Natural killer cell (primary cell): ENCODE data around the gene MRPL43. TPM values are rescaled to one million over a fixed set of nuclear protein-coding genes. Genes with fewer than 3 reads are reported as not detected.

ENCODE experiments used
- ATAC-seq, 3 donors: fragments of 150-1000 bp in 2 of 3; fragments of 200-7000 bp in 1 of 3; cut with Tn5 transposase; 1 replicate in 1 of 3; 2 replicates in 2 of 3; pipeline ENCODE4 v1.10.0; 2021; ENCODE audit warnings: mild to moderate bottlenecking in 2 of 3, moderate library complexity in 2 of 3
- DNase-seq, 2 donors: peaks; one replicate each; pipeline versions ENCODE4 v3.0.0 to v3.0.0-alpha.2; 2013 to 2021; ENCODE audit warnings: mixed read lengths in 1 of 2
- H3K27ac ChIP-seq: one replicate; pipeline ENCODE4 v1.5.1; 2013; ENCODE audit warnings: mild to moderate bottlenecking, low read length
- H3K27me3 ChIP-seq: one replicate; pipeline ENCODE4 v1.6.1; 2013; ENCODE audit warnings: low read length; ENCODE audit not compliant: control insufficient read depth, insufficient read depth
- H3K36me3 ChIP-seq: one replicate; pipeline ENCODE4 v1.6.1; 2013; ENCODE audit warnings: low read length; ENCODE audit not compliant: control insufficient read depth, insufficient read depth
- H3K4me1 ChIP-seq: one replicate; pipeline ENCODE4 v1.6.1; 2013; ENCODE audit warnings: low read length; ENCODE audit not compliant: control insufficient read depth, insufficient read depth
- H3K4me3 ChIP-seq: one replicate; pipeline ENCODE4 v1.5.1; 2013; ENCODE audit warnings: low read length
- H3K9me3 ChIP-seq: one replicate; pipeline ENCODE4 v1.6.1; 2013; ENCODE audit warnings: low read length; ENCODE audit not compliant: control insufficient read depth, insufficient read depth
- H3K27ac Mint-ChIP-seq, 2 donors: one replicate each; pipeline ENCODE4 v1.8.0; 2022; ENCODE audit warnings: mild to moderate bottlenecking in 2 of 2, mixed read lengths in 2 of 2, moderate library complexity in 1 of 2
- H3K27me3 Mint-ChIP-seq, 2 donors: one replicate each; pipeline ENCODE4 v1.8.0; 2022; ENCODE audit warnings: low read depth in 2 of 2, mixed read lengths in 2 of 2
- H3K36me3 Mint-ChIP-seq: one replicate; pipeline ENCODE4 v1.8.0; 2022; ENCODE audit warnings: mixed read lengths
- H3K4me1 Mint-ChIP-seq, 2 donors: one replicate each; pipeline ENCODE4 v1.8.0; 2022; ENCODE audit warnings: mixed read lengths in 2 of 2
- H3K4me3 Mint-ChIP-seq: one replicate; pipeline ENCODE4 v1.8.0; 2022; ENCODE audit warnings: mild to moderate bottlenecking, moderate library complexity, mixed read lengths
- H3K9me3 Mint-ChIP-seq, 2 donors: one replicate each; pipeline ENCODE4 v1.8.0; 2022; ENCODE audit warnings: mixed read lengths in 2 of 2
- CTCF ChIP-seq: fragments of 200-600 bp; IDR thresholded peaks from one replicate; pipeline ENCODE4 v1.8.0; 2022; ENCODE audit warnings: antibody characterized with exemption
- WGBS: methylation state at CpG from one replicate; pipeline ENCODE4 v1.1.7; 2013; ENCODE audit warnings: missing lambda C conversion rate; ENCODE audit not compliant: insufficient coverage; 5-methylcytosine and 5-hydroxymethylcytosine counted together
- intact Hi-C: fragments of 100-400 bp; cut with micrococcal nuclease; formaldehyde crosslinking; loops from one replicate; pipeline ENCODE4 v1.14.2; 2022
- total RNA-seq, 4 donors: library from RNA; stranded (reverse); fragments of 120-200 nt in 1 of 4; gene quantifications; one replicate each; pipeline versions ENCODE4 v1.2.3 to v1.2.4, GENCODE V29; 2013 to 2022

Gene MRPL43
- 10 to 100 TPM; 27.2 to 42.0 (median 33.1) TPM for total RNA-seq
- total RNA-seq (2013), result 39.9 TPM

GRCh38 chr10:100986952-100987684, at the start of gene MRPL43, which contains the start of gene TWNK:
TSS of gene MRPL43 (minus strand) at chr10:100987497. CDS start at chr10:100987443, 54 bp downstream.
TSS of gene TWNK (plus strand) at chr10:100987543. CDS start at chr10:100988211, 668 bp downstream.
- ATAC-seq, result peak; percentile 89 to 97 (median 97)
- peaks cover 9% of the 10 kb centered on the region for H3K36me3 Mint-ChIP-seq

GRCh38 chr10:101036726-101037125, 49.4 kb upstream of the MRPL43 start:
- Histone ChIP-seq H3K9me3 (no peaks in the 10 kb centered on the region), H3K4me1 (peaks cover 19% of the 10 kb centered on the region), H3K36me3 (peaks cover 46% of the 10 kb centered on the region), H3K27ac (no peak overlapping the region), H3K27me3 (no peaks in the 10 kb centered on the region), H3K4me3 (no peak overlapping the region)
- intact Hi-C loops, result no loop called here
- no peak for DNase-seq
- no peak for TF ChIP-seq CTCF
- ATAC-seq, result no peak
- Mint-ChIP-seq H3K36me3 (peaks cover 14% of the 10 kb centered on the region), H3K4me1 (peaks cover 25% of the 10 kb centered on the region in 2 donors), H3K27ac (no peak overlapping the region), H3K4me3 (no peak overlapping the region), H3K9me3 (no peaks in the 10 kb centered on the region), H3K27me3 (no peaks in the 10 kb centered on the region)
- WGBS, result 91% methylated on average over 7 of the region's 7 CpGs

More at GRCh38 chr10:100986952-100987684, at the start of gene MRPL43, which contains the start of gene TWNK:
- H3K4me3 ChIP-seq, result peak within 1 kb of the TSS; percentile 78
- H3K27ac ChIP-seq, result peak within 1 kb of the TSS; percentile 6
- H3K36me3 ChIP-seq, result peaks cover 19% of the 10 kb centered on the region
- Mint-ChIP-seq H3K4me3 (peak within 1 kb of the TSS; percentile 89), H3K4me1 (peaks cover 10 to 26% of the 10 kb centered on the region in 2 donors), H3K9me3 (peaks cover 0 to 3% of the 10 kb centered on the region in 2 donors), H3K27ac (peak within 1 kb of the TSS; percentile 76 to 91), H3K27me3 (no peaks in the 10 kb centered on the region)
- WGBS, result under 1% methylated on average over 75 of the region's 75 CpGs
- no peak for TF ChIP-seq CTCF
- intact Hi-C loops, result loop anchor here (1.0 kb wide), 1 partner anchor 11 kb away; no protein-coding TSS in a partner anchor
- no peaks in the 10 kb centered on the region for H3K9me3 ChIP-seq
- H3K27me3 ChIP-seq, result no peaks in the 10 kb centered on the region
- peak; percentile 76 to 91 for DNase-seq
- H3K4me1 ChIP-seq, result peaks cover 23% of the 10 kb centered on the region

DNA sequence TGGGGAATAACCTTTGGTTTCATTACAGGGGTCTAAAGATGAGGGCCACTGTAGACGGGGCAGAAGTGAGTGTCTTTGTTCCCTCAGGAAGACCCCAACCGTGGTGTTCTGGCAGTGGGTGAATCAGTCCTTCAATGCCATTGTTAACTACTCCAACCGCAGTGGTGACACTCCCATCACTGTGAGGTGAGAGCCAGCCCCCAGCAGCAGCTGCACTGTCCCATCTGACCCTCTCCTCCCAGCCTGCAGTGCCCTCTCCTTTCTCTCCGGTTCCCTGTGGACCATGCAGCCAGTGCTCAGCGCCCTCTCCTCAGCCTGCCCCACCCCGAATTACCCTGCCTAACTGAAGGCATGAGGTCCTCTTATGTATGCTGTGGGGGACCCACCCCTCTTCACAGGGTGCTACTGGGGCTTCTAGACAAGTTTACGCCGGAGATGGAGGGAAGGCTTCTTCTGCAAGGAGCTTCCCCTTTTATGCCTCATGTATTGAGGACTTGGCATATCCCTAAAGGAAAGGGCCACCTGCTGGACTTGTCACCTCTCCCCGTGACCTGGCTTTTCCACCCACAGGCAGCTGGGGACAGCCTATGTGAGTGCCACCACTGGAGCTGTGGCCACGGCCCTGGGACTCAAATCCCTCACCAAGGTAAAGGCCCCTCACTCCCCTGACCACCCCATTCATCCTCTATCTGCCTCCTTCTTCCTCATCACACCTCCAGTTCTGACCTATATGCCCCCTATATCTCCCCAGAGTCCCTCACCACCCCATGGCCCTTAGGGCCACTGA, 48.8 kb upstream of the MRPL43 start:
- Histone ChIP-seq H3K4me3 (no peak overlapping the region), H3K27me3 (no peaks in the 10 kb centered on the region), H3K9me3 (no peaks in the 10 kb centered on the region), H3K27ac (no peak overlapping the region), H3K4me1 (peaks cover 18% of the 10 kb centered on the region), H3K36me3 (peaks cover 46% of the 10 kb centered on the region)
- Mint-ChIP-seq H3K27ac (peak overlapping the region in 1 of 2 donors; percentile 36), H3K9me3 (no peaks in the 10 kb centered on the region), H3K36me3 (peaks cover 14% of the 10 kb centered on the region), H3K4me3 (no peak overlapping the region), H3K4me1 (peaks cover 25 to 26% of the 10 kb centered on the region in 2 donors), H3K27me3 (no peaks in the 10 kb centered on the region)
- TF ChIP-seq CTCF, result no peak
- no peak for ATAC-seq
- 93% methylated on average over 10 of the region's 10 CpGs for WGBS
- intact Hi-C loops, result no loop called here
- DNase-seq, result no peak
